Nucleus accumbens (tissue), 56 donors: ENCODE data around the gene RYR1.
"Not testable (repeated sequence)": the region's sequence is repeated elsewhere in the genome, so short reads cannot be mapped to it uniquely, and the experiment has no call there.

Experiments used
- DNase-seq, 56 donors: peaks; one replicate each; lab custom pipeline; 2025; lab: John Stamatoyannopoulos, UW

RYR1 gene

GRCh38 chr19:38583985-38584305 lies 150.5 kb downstream of the RYR1 start:
- DNase-seq, result no peak

DNA sequence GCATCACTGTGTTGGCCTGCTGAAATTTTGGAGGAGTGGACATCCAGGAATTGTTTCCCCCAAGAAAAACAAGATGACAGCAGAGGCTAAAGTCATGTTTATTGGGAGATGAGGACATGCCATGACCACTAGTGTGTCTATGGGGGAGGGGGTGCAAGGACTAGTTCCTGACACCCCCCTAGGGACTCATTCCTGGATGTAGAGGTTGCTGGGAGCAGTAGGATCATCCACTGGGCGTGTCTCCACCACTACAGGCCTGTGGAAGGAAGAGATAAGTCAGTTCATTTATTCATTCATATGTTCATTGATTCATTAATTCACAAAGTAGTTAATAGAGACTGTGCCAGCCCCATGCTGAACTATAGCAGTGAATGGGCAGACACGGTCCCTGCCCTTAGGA lies 154.1 kb downstream of the RYR1 start:
- DNase-seq, result no peak

DNA sequence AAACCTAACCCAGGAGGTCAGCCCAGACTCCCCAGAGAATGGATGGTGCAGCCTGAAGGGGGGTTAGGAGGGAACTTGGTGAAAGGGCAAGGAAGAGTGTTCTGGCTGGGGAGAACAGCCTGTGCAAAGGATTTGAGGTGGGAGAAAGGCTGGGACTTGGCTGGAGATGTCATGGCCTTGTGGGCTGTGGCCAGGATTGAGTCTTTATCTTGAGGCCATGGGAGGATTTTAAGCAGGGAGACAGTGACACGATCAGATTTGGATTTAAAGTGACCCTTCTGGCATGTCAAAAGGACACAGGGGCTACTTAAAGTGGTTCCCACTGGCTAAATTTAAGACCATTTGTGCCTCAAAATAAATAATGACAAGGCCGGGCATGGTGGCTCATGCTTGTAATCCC lies 154.6 kb downstream of the RYR1 start:
- DNase-seq, result no peak

- no peak for DNase-seq
These were observed 159.4 kb downstream of the RYR1 start for GRCh38 chr19:38592940-38593339.

- DNase-seq, result peak in 11 of 56 donors; percentile 4 to 40 (median 12)
These were observed 162.8 kb downstream of the RYR1 start for GRCh38 chr19:38596057-38596981.

GRCh38 chr19:38597075-38597474 lies 163.6 kb downstream of the RYR1 start:
- no peak for DNase-seq

GRCh38 chr19:38599722-38600121 lies 166.2 kb downstream of the RYR1 start:
- no peak for DNase-seq

GRCh38 chr19:38602856-38603255 lies 169.4 kb downstream of the RYR1 start:
- not testable (repeated sequence) for DNase-seq

- no peak for DNase-seq
These were observed 172.6 kb downstream of the RYR1 start for GRCh38 chr19:38606131-38606530.

GRCh38 chr19:38614289-38614688 lies 180.8 kb downstream of the RYR1 start:
- DNase-seq, result no peak

DNA sequence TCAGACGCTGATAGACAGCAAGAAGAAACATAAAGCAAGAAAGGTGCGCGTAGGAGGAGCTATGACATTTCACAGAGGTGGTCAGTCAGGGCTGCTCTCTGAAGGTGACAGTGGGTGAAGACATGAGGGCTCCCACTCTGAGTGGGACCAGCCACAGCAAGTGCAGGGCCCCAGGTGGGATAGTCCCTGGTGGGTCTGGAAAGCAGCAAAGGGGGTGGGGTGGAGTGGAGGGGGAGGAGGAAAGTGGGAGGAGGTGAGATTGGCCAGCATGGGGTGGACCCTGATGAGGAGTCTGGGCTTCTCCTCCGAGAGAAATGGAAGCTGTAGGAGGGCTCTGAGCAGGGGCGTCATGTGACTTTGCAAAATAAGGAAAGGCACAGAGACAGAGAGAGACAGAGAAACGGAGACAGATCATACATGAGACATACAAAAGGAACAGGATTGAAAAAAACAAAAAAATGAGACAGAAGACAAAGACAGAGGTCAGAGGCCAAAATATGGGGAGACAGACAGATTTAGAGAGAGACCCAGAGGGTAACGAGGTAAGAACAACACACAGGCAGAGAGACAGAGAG lies 181.6 kb downstream of the RYR1 start:
- no peak for DNase-seq

DNA sequence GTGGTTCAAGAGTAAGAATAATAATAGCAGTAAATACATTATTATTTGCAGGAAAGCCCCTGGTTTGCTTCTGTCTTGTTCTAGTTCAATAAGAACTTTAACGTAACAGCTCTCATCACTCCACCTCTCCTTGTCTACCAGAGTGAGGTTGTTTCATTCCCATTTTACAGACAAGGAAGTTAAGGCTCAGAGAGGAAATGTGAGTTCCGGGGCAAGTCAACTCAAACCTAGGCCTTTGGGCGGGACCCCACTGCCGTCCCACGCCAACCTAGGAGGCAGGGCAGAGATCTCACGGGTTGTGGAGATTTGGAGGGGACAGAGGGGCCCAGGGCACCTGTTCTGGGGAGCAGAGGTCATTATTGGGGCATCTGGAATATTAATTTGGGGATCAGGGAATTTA lies 182.8 kb downstream of the RYR1 start:
- no peak for DNase-seq

GRCh38 chr19:38617283-38617763 lies 183.8 kb downstream of the RYR1 start:
- no peak for DNase-seq

GRCh38 chr19:38617764-38618589 lies 184.5 kb downstream of the RYR1 start, which contains the start of gene MAP4K1:
MAP4K1 (minus strand) TSS chr19:38617953; CDS start chr19:38617895, 58 bp downstream.
- peak in 24 of 56 donors; percentile 3 to 59 (median 34) for DNase-seq

- peak; percentile 60 to 99 (median 98) for DNase-seq
These were observed 185.3 kb downstream of the RYR1 start, which contains the start of gene EIF3K for GRCh38 chr19:38618590-38619360. EIF3K (plus strand) TSS chr19:38619188; CDS start chr19:38619269, 81 bp downstream.

DNA sequence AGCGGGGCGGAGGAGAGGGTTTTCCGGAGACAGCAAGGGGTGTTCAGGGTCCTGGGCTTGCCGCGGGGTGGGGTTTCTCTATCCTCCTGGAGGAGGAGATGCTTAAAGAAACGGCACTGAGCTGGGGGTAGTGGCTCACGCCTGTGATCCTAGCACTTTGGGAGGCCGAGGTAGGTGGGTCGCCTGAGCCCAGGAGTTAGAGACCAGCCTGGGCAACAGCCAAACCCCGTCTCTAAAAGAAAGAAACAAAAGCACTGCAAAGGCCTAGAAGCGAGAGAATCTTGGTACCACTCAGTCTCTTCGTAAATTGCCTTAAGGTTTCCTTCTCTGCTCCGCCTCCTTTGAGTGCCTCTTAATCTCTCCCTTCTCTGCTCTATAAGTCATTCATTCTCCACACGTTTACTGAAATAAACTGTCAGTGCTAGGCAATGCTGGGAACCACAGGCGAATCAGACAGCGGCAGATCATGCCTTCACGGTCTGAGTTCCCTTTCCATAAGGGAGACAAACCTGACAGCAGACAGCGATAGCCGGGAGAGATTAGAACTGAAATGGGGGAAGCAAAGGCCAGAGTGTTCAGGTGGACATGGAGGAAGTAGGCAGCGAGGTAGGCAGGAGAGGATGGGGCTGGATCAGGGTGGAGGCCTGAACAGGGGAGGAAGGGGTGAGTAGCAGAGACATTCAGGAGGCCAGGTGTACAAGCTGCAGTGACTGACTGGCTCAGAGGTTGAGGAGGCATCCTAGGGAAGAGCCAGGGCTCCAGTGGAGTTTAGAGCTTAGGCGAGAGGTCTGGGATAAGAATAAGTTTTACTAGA lies 186.1 kb downstream of the RYR1 start:
- no peak for DNase-seq

DNA sequence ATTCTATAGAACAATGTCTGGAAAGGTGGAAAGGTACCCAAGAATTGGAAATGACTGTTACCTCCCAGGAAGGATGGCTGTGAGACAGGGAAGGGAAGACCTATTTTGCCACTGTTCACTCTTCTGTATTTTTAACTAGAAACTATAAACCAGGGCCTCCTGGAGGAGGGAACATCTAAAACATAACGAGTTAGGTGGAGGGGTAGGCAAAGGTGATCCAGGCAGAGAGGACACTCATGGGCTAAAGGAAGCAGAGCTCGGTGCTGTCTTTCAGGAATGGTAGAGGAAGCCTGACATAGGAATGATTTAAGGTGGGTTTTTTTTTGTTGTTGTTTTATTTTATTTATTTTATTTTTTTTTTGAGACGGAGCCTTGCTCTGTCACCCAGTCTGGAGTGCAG lies 191.3 kb downstream of the RYR1 start:
- no peak for DNase-seq

GRCh38 chr19:38626401-38626800 lies 192.9 kb downstream of the RYR1 start:
- DNase-seq, result no peak

GRCh38 chr19:38629568-38629967 lies 196.1 kb downstream of the RYR1 start:
- no peak for DNase-seq
